HG03354 (cell line): ENCODE data around the gene H1-8.

Experiments used
- ATAC-seq: cut with Tn5 transposase; IDR thresholded peaks from one replicate; pipeline ENCODE4 v1.9.1; 2021; ENCODE audit warnings: mild to moderate bottlenecking; ENCODE audit not compliant: unreplicated experiment, poor library complexity, severe bottlenecking

Gene H1-8

GRCh38 chr3:129584631-129585030 is 41.7 kb downstream of the H1-8 start:
- ATAC-seq = no peak

- ATAC-seq = no peak
These were observed 43.1 kb downstream of the H1-8 start for GRCh38 chr3:129585949-129586657.

- no peak for ATAC-seq
These were observed 43.9 kb downstream of the H1-8 start for GRCh38 chr3:129586746-129587430.

GRCh38 chr3:129587566-129588210 is 44.7 kb downstream of the H1-8 start:
- no peak for ATAC-seq

- ATAC-seq = no peak
These were observed 47.2 kb downstream of the H1-8 start for GRCh38 chr3:129590215-129590614.

GRCh38 chr3:129591932-129592331 is 49.0 kb downstream of the H1-8 start:
- ATAC-seq = no peak

- ATAC-seq = no peak
These were observed 49.6 kb downstream of the H1-8 start for GRCh38 chr3:129592381-129593131.

- no peak for ATAC-seq
These were observed 50.2 kb downstream of the H1-8 start for GRCh38 chr3:129593230-129593594.

- peak; percentile 55 for ATAC-seq
These were observed 50.8 kb downstream of the H1-8 start for GRCh38 chr3:129593595-129594339.

GRCh38 chr3:129594409-129594808 is 51.4 kb downstream of the H1-8 start:
- ATAC-seq = no peak

- ATAC-seq = no peak
These were observed 52.0 kb downstream of the H1-8 start for GRCh38 chr3:129594907-129595390.

GRCh38 chr3:129595544-129596193 is 52.7 kb downstream of the H1-8 start:
- ATAC-seq = no peak

- no peak for ATAC-seq
These were observed 53.5 kb downstream of the H1-8 start for GRCh38 chr3:129596194-129597086.

- no peak for ATAC-seq
These were observed 54.4 kb downstream of the H1-8 start for GRCh38 chr3:129597087-129597999.

GRCh38 chr3:129598000-129598381 is 55.0 kb downstream of the H1-8 start:
- ATAC-seq = no peak

- ATAC-seq = no peak
These were observed 55.5 kb downstream of the H1-8 start for GRCh38 chr3:129598484-129598883.

- no peak for ATAC-seq
These were observed 56.1 kb downstream of the H1-8 start for GRCh38 chr3:129599073-129599472.
